ENCODE results near the gene IMMP2L. TPM values are rescaled to one million over a fixed set of nuclear protein-coding genes. Genes with fewer than 3 reads are reported as not detected.

The IMMP2L gene
- total and polyA plus RNA-seq, 2 of the 4 experiments (the other 2 are of a cell fraction): 5.8 to 9.3 TPM

DNA sequence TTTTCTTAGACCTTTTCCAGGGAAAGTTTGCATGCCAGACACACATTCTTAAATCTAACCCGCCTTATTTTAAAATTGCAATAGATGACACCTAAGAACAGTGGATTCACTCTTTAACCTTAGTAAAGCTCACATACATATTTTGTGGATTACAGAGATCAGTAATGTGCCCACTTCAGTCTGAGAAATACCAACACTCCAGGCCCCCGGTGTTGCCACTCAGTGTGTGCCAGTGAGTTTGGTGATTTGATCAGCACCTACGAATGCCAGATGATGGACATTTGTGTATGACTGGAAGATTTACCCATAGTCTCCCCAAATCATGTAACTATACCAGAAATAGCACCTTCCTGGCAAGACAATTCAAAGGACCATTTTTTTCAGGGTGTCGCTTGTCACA is 468.8 kb downstream of the IMMP2L start:
- H2BK5ac ChIP-seq (ENCODE audit: low read depth, low read length, poor library complexity, severe bottlenecking): no peak overlapping the region
- dilution Hi-C loops (cut with HindIII; ENCODE audit: low sequenced_read_pairs, unreplicated experiment) (no loop called here), in situ Hi-C loops (cut with MboI; ENCODE audit: low sequenced_read_pairs) (loop anchor here (5.0 to 10.0 kb wide), 2 partner anchors 394 to 641 kb away; no protein-coding TSS in a partner anchor), intact Hi-C loops (cut with micrococcal nuclease) (loop anchor here (10.0 kb wide), 2 partner anchors 559 to 649 kb away; no protein-coding TSS in a partner anchor)
- H2BK15ac ChIP-seq (ENCODE audit: low read depth, low read length): no peak overlapping the region
- no peak overlapping the region for H2AK5ac ChIP-seq (ENCODE audit: low read depth, low read length)
- CTCF ChIA-PET: interaction anchor here (0.6 kb wide), 1 partner anchor 392 kb away, joined by 4 read pairs; no protein-coding TSS in a partner anchor
- H3K23ac ChIP-seq (ENCODE audit: low read depth, low read length): peak overlapping the region; percentile 60; the same call in 1 of the 2 replicates
- TF ChIP-seq MAFK (IDR thresholded peaks at IDR 0.05; ENCODE audit: low read depth, low read length) (no peak), RAD21 (IDR thresholded peaks at IDR 0.05; ENCODE audit: low read length) (no peak), BHLHE40 (IDR thresholded peaks at IDR 0.05; ENCODE audit: low read depth, low read length) (no peak), RFX5 (IDR thresholded peaks at IDR 0.05; ENCODE audit: low read depth, low read length) (no peak), CEBPB (IDR thresholded peaks at IDR 0.05; ENCODE audit: low read depth, low read length) (no peak), RCOR1 (IDR thresholded peaks at IDR 0.05; ENCODE audit: insufficient replicate concordance, low read length) (no peak), FOS (IDR thresholded peaks at IDR 0.05; ENCODE audit: low read depth, low read length) (no peak), SMC3 (IDR thresholded peaks at IDR 0.05; ENCODE audit: low read depth, low read length) (no peak), MXI1 (IDR thresholded peaks at IDR 0.05; ENCODE audit: borderline replicate concordance, low read depth, low read length) (no peak), CHD1 (IDR thresholded peaks at IDR 0.05; ENCODE audit: low read depth, low read length) (no peak)
- no peak for ATAC-seq (ENCODE audit: low read depth)
- H4K91ac ChIP-seq (ENCODE audit: insufficient read depth, low read depth, low read length): no peak overlapping the region
- H2BK20ac ChIP-seq (ENCODE audit: low read depth, low read length): no peak overlapping the region
- H3K27me3 ChIP-seq (ENCODE audit: control insufficient read depth, insufficient read depth, low read length): no peaks in the 10 kb centered on the region
- peak overlapping the region; percentile 6; the same call in 1 of the 2 replicates for H3K14ac ChIP-seq (replicated peaks; ENCODE audit: low read depth, low read length)
- no peak overlapping the region; the same call in 1 of the 2 replicates for H3K18ac ChIP-seq (ENCODE audit: low read depth, low read length)
- peak overlapping the region; percentile 2; the same call in 1 of the 2 replicates for H3K4me3 ChIP-seq (ENCODE audit: insufficient read depth, low read depth, low read length)
- peak overlapping the region in 1 of 2 experiments; percentile 40; a peak in 1 of 4 replicates for H4K8ac ChIP-seq (ENCODE audit: low read depth in 2 of 2, low read length in 2 of 2)
- H3K9ac ChIP-seq (ENCODE audit: low read depth, low read length): no peak overlapping the region
- H2AK9ac ChIP-seq (replicated peaks; ENCODE audit: low read depth, low read length, poor library complexity): no peak overlapping the region
- no peaks in the 10 kb centered on the region for H4K20me1 ChIP-seq (ENCODE audit: insufficient read depth, low read length)
- no peak for DNase-seq
- no peak overlapping the region for H4K5ac ChIP-seq (ENCODE audit: low read depth, low read length)
- no peaks in the 10 kb centered on the region for H3K9me3 ChIP-seq (ENCODE audit: control insufficient read depth, insufficient read depth, low read length)
- no TSS peak for BruUV-seq (replicated peaks)
- H2AFZ ChIP-seq (replicated peaks; ENCODE audit: low read length, poor library complexity): no peak overlapping the region
- H3K4ac ChIP-seq (ENCODE audit: low read depth, low read length): peak overlapping the region; percentile 38; the same call in 1 of the 2 replicates
- peaks cover 5 to 11% of the 10 kb centered on the region in 2 experiments; a peak in 2 of 4 replicates for H3K79me1 ChIP-seq (ENCODE audit: low read depth in 1 of 2, low read length in 2 of 2)
- no peak overlapping the region for H3K27ac ChIP-seq (ENCODE audit: insufficient read depth, low read length)
- 80% methylated on average over 1 of the region's 4 CpGs; no CpG with 5 or more reads in 1 of the 2 experiments for WGBS, 2 experiments (ENCODE audit: extremely low coverage in 2 of 2, insufficient read length in 1 of 2)
- H3K9me1 ChIP-seq (ENCODE audit: insufficient read depth, low read length): peaks cover 3% of the 10 kb centered on the region; the same call in 1 of the 2 replicates
- no peak overlapping the region for H3K56ac ChIP-seq (ENCODE audit: extremely low read depth, insufficient read depth, low read length)
- POLR2A ChIA-PET (ENCODE audit: unreplicated experiment): interaction anchor here (0.6 kb wide), 1 partner anchor 11 kb away, joined by 3 read pairs; no protein-coding TSS in a partner anchor
- 0 out of 2 replicates have a peak overlapping the region, but pooled peaks have one; percentile 26 for H2BK120ac ChIP-seq (ENCODE audit: low read depth, low read length)
- peak overlapping the region; percentile 69; the same call in 1 of the 2 replicates for H3K4me2 ChIP-seq (ENCODE audit: low read depth, low read length)
- H3K36me3 ChIP-seq (ENCODE audit: control insufficient read depth, insufficient read depth, low read length): no peaks in the 10 kb centered on the region
- H3K4me1 ChIP-seq (ENCODE audit: control insufficient read depth, insufficient read depth, low read length): no peaks in the 10 kb centered on the region
